Caco-2 (cell line): ENCODE data around the gene FADS3. TPM values are rescaled to one million over a fixed set of nuclear protein-coding genes. Genes with fewer than 3 reads are reported as not detected.

Experiments used
- microRNA-seq: library from miRNA; unstranded; fragments of <30 nt; microRNA quantifications from one replicate; pipeline ENCODE4 v1.2.0, GENCODE V29; 2022
- total RNA-seq: library from RNA; stranded (reverse); gene quantifications from 2 replicates; pipeline ENCODE4 v1.2.3, GENCODE V29; 2022

FADS3 gene
- total RNA-seq, 1 experiment from 2014 or later: 32.7 TPM

Small RNA genes lying within 50 kb of the gene (microRNA-seq; reads per million reads assigned to microRNA genes)
- gene MIR6746: not detected

Other genes starting within 250 kb of the FADS3 start
- 9.4 and 9.5 TPM in 2 replicates for gene DAGLA, start 211.2 kb downstream of the FADS3 start, total RNA-seq
- 165 and 169 TPM in 2 replicates for gene MYRF, start 138.9 kb downstream of the FADS3 start, total RNA-seq
- 190 and 197 TPM in 2 replicates for gene TMEM258, start 98.9 kb downstream of the FADS3 start, total RNA-seq
- 83.4 and 86.1 TPM in 2 replicates for gene FEN1, start 98.6 kb downstream of the FADS3 start, total RNA-seq
- 108 and 116 TPM in 2 replicates for gene FADS1, start 74.5 kb downstream of the FADS3 start, total RNA-seq
- gene FADS2, start 63.2 kb downstream of the FADS3 start, total RNA-seq: 30.6 and 36.3 TPM in 2 replicates
- 8.3 and 10.6 TPM in 2 replicates for gene RAB3IL1, start 26.0 kb upstream of the FADS3 start, total RNA-seq
- 4.7 and 6.7 TPM in 2 replicates for gene BEST1, start 58.8 kb upstream of the FADS3 start, total RNA-seq
- 1,282 and 1,565 TPM in 2 replicates for gene FTH1, start 76.1 kb upstream of the FADS3 start, total RNA-seq
- 101 and 110 TPM in 2 replicates for gene INCENP, start 232.5 kb upstream of the FADS3 start, total RNA-seq